GM18951 (cell line): ENCODE results near the gene CNOT1.

Experiments used
- POLR2A ChIP-seq: IDR thresholded peaks from 4 replicates; pipeline ENCODE4 v1.6.1; 2011; ENCODE audit warnings: mild to moderate bottlenecking; ENCODE audit not compliant: insufficient read length, insufficient read depth; ENCODE audit errors: extremely low read depth
- in situ Hi-C: fragments of 300-500 bp; cut with MboI; formaldehyde crosslinking; loops from one replicate; pipeline ENCODE4 v1.12.0; 2022; ENCODE audit warnings: low sequenced_read_pairs, mixed read lengths, inconsistent platforms; ENCODE audit not compliant: unreplicated experiment

The CNOT1 gene

GRCh38 chr16:58513874-58514273 is 115.8 kb downstream of the CNOT1 start:
- no peak for TF ChIP-seq POLR2A
- in situ Hi-C loops: no loop called here

DNA sequence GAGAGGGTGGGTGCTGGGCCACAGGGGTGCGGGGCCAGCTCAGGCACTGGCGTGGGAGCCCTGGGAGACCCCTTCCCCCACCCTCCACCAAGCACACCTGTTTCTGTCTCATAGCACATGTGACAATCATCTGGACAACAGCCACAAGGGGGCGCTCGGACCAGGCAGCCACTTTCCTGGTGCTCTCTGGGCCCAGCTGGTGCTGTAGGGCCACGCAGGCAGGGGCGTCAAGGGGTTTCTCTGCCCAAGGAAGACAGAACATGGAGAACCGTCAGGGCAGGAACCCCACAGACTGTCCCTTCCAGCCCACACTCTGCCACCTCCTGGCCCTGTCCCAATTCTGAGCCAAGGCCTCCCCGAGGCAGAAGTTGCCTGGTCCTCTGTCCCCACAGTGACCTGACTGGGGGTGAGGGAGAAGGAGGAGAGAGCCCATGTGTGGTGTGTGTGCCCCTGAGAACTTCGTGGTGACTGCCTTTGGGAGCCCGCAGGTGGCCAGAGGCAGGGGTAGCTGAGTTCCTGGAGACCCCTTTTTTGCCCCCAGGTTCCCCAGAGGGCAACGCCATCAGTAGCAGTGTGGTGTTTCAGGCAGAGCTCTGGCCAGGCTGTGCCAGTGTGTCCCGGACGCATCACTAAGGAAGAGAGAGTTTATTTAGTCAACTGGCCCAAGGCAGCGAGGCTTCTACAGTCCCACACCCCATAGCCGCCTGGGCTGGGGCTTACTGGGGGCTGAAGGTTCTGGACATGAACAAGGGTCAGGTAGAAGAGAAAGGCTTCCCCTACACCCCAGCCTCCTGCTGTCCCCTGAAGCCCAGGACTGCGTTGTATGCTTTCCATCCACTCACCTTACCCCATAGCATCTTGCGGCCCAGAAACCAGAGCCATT is 117.5 kb downstream of the CNOT1 start:
- TF ChIP-seq POLR2A: no peak
- in situ Hi-C loops: no loop called here

DNA sequence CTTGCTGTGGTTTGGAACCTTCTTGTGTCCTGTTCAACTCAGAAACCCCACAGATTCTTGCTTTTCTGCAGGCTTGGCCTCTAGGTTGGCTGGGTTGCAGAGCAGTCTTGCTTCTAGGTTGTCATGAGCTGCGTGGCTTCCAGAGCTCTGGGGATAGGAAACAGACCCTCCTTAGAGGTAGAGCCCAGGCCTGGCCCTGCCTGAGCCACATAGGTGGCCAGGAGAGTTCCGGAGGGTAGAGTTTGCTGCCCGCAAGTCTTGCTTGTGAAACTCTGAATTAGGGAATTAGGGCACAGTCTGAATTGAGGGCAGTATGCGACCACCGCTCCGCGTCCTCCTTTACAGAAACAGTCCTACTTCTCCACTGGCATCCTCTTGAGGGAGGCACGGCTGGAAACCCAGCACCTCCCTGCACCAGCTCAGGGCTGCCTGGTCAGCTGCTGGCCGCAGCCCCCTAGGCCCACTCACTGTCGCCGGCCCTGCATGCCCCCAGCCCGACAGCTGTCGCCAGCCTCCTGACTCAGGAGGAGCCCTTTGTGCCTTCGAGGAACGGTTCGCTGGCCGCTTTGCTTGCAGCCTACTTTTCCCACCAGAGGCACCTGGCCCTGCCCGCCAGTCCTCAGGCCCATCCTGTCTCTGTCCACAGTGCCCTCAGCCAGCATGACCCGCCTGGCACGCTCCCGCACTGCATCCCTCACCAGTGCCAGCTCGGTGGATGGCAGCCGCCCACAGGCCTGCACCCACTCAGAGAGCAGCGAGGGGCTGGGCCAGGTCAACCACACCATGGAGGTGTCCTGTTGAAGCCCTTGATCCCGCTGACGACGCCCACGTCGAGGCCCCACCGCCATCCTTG is 118.6 kb downstream of the CNOT1 start:
- in situ Hi-C loops: no loop called here
- no peak for TF ChIP-seq POLR2A

DNA sequence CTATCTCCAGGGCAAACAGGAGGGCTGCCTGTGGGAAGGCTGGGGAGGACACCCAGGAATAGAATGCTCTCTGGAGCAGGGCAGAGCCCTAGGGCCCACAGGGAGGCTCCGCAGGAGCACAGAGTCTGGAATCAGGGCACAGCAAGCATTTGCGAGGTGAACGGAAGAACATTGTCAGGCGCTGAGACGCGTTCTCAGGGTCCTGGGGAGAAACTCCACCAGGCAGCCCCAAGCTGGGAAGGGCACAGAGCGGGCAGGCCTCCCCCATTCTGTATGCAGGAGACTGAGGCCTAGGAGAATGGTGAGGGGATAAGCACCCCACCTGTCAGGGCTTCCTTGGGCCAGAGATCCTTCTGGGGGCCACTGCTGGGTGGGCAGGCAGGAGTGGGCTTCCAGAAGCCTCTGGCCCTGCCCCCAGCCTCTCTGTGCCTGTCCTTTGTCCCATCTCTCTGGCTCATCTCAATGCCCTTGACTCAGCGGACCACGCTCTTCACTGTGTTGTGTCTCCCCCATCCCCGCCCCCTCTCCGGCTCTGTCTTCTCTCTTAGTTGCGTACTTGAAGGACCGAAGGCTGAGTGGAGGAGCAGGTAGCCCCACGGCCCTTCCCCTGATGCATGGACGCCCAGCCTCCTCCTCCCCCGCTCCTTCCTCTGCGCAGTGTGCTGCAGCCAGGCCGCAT is 119.4 kb downstream of the CNOT1 start:
- in situ Hi-C loops: no loop called here
- TF ChIP-seq POLR2A: no peak

DNA sequence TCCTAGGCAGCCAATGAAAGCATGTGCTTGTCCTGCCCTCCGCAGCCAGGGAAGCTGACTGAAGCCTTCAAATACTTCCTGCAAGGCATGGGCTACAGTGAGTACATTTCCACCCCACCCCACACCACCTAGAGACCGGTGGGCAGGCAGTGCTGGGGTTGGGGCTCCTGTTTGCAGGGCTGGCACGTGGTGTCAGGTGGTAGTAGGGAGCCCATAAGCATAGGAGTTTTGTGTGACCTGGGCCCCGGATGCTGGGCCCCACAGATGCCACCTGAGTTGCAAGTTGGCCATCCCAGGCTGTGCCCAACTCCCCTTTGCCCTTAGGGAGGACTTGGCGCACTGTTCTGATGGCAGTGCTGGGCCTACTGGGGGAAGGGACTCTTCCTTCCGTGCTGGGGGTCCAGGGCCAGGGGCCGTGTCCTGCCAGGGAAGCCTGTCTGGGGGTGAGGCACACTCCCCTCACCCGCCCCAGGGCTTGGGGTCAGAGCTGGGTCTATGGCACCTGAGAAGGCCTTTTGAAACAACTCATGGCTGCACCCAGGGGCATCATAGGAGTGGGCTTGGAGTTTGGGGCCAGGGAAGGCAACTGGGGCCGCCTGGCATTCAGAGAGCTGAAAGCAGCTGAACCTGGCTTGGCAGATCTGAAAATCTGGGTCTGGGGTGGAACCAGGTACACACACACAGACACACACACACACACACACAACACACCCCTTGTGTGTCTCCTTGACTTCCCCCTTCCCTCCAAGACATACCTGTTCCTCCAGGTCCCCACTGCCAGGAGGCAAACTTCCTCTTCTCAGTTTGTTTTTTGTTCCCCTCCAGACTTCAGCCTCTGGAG is 120.2 kb downstream of the CNOT1 start:
- in situ Hi-C loops: no loop called here
- TF ChIP-seq POLR2A: no peak

DNA sequence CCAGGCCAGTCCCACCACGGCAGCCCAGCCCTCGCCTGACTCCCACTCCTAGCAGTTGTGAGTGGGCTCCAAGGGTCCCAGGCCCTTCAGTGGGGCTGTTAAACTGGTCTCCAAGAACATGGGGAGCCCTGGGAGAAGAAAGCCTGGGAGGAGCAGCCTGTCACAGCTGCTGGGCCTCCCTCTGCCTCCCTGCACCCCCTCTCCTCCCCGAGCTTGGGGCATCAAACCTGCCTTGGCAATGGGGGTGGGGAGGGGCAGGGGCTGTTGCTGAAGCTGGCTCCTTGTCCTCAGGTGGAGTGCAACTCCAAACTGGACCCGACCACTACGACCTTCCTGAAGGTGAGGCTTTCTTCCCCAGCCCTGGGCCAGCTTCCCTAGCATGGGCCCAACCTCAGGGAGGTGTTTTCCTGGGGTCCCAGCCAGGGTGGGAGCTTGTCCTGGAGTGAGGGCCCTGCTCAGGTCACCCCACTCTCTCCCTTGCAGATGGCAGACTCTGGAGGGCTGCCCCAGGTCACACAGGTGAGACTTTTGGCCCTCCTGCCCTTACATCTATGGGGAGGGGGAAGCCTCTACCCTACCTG is 120.9 kb downstream of the CNOT1 start:
- in situ Hi-C loops: no loop called here
- no peak for TF ChIP-seq POLR2A

DNA sequence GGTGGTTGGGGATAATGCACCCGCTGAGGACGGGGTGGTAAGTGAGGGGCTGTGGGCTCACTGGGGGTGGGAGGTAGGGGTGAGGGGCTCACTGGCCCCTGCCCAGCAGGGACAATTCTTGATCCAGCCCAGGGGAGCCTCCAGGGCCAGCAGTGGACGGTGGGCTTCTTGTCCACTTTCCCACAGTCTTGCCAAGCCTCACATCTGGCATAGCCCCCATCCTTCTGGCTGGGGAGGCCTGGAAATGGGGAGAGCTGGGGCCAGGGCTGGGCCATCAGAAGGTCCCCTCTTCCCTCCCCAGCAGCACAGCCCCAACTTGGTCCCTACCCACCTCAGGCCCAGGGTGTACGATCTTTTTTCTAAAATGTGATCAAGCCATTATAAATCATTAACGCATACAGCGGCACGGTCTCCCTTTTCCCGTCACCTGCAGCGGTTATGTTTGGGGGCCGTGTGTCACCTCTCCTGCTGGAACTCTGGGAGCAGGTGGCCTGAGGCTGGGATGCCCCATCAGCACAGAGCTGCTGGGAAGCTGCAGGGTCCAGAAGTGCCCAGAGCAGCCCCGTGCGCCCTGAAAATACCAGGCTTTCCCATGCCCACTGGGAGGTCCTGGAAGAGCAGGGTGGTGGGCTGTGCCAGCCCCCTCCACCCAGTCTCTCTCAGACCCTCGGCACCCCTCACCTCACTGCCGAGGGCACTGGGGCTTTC is 121.5 kb downstream of the CNOT1 start:
- no peak for TF ChIP-seq POLR2A
- in situ Hi-C loops: no loop called here

DNA sequence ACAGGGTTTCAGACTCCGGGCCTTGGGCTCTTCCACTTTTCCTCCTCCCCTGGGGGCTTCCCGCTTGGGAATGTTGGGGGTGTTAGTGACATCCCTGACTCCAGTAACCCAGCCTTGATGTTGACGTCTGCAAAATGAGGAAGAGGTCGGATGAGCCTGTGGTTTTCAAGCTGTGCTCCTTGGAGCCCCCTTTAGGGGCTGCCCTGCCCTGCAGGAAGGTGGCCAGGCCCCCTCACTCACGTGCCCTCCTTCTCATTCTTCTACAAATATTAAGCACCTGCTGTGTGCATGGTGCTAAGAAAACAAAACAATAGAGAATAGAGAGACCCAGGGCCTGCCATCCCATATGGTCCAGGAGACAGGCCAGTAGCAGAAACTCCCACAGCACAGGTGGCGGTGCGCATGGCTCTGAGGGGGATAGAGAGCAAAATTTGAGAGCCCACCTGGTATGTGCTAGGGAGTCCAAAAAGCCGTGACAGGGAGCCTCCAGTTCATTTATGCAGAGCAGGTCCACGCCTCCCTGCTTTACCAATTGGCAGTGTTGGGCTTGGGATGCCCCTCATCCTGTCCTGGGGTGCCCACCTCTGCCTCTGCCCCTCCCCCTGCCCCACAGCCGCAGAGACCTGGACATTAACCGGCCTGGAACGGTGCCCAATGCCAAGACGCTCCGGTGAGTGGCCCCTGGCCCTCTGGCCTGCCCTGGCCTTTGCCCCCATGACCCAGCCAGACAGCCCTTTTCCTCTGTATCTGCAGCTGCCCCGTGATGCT is 122.2 kb downstream of the CNOT1 start:
- TF ChIP-seq POLR2A: no peak
- in situ Hi-C loops: no loop called here

GRCh38 chr16:58506241-58507194 is 123.1 kb downstream of the CNOT1 start:
- TF ChIP-seq POLR2A: no peak
- in situ Hi-C loops: no loop called here

- in situ Hi-C loops: no loop called here
- no peak for TF ChIP-seq POLR2A
Measured at GRCh38 chr16:58503863-58504688, 125.5 kb downstream of the CNOT1 start.
